ENCODE results near the gene SLC24A3. TPM values are rescaled to one million over a fixed set of nuclear protein-coding genes. Genes with fewer than 3 reads are reported as not detected.

Gene SLC24A3
- total and polyA plus RNA-seq, 2 donors from 2014 or later: 0.86 to 5.2 TPM

DNA sequence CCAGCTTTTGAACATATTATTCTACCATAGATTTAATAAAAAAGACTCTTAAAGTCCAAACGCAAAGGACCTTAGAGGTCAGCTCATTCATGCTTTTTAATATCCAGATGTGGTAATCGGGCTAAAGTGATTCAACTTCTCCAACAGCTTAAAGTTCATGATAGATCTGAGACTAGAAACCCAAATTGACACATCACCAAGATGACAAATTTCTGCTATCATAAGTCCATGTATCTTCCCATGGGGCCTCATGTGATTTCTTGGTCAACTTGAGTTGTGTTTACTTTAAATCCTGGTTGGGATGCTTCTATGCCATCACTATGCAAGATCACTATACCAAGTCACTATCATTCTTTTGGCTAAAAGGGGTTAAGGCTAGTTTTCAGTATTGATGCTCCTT, 56.0 kb downstream of the SLC24A3 start:
- Histone ChIP-seq H3K4me3 (ENCODE audit: low read length in 3 of 3) (no peak overlapping the region), H3K27ac (ENCODE audit: low read depth in 2 of 2, low read length in 2 of 2) (no peak overlapping the region), H3K9me3 (ENCODE audit: control insufficient read depth in 2 of 3, insufficient read depth in 1 of 3, low read length in 3 of 3) (no peaks in the 10 kb centered on the region), H3K4me1 (ENCODE audit: control insufficient read depth in 2 of 3, insufficient read depth in 2 of 3, low read depth in 1 of 3, low read length in 3 of 3) (no peaks in the 10 kb centered on the region), H3K27me3 (ENCODE audit: control insufficient read depth, insufficient read depth, low read length) (no peaks in the 10 kb centered on the region), H3K9ac (ENCODE audit: low read length in 3 of 3) (no peak overlapping the region), H3K36me3 (ENCODE audit: control insufficient read depth in 2 of 3, insufficient read depth in 3 of 3, low read length in 3 of 3) (no peaks in the 10 kb centered on the region)
- TF ChIP-seq, protein P1, sequence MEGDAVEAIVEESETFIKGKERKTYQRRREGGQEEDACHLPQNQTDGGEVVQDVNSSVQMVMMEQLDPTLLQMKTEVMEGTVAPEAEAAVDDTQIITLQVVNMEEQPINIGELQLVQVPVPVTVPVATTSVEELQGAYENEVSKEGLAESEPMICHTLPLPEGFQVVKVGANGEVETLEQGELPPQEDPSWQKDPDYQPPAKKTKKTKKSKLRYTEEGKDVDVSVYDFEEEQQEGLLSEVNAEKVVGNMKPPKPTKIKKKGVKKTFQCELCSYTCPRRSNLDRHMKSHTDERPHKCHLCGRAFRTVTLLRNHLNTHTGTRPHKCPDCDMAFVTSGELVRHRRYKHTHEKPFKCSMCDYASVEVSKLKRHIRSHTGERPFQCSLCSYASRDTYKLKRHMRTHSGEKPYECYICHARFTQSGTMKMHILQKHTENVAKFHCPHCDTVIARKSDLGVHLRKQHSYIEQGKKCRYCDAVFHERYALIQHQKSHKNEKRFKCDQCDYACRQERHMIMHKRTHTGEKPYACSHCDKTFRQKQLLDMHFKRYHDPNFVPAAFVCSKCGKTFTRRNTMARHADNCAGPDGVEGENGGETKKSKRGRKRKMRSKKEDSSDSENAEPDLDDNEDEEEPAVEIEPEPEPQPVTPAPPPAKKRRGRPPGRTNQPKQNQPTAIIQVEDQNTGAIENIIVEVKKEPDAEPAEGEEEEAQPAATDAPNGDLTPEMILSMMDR (IDR thresholded peaks at IDR 0.05; ENCODE audit: borderline replicate concordance, extremely low read depth, insufficient read depth): no peak
- intact Hi-C loops (cut with DNase I): no loop called here
- FAIRE-seq (no peak), DNase-seq (no peak)

DNA sequence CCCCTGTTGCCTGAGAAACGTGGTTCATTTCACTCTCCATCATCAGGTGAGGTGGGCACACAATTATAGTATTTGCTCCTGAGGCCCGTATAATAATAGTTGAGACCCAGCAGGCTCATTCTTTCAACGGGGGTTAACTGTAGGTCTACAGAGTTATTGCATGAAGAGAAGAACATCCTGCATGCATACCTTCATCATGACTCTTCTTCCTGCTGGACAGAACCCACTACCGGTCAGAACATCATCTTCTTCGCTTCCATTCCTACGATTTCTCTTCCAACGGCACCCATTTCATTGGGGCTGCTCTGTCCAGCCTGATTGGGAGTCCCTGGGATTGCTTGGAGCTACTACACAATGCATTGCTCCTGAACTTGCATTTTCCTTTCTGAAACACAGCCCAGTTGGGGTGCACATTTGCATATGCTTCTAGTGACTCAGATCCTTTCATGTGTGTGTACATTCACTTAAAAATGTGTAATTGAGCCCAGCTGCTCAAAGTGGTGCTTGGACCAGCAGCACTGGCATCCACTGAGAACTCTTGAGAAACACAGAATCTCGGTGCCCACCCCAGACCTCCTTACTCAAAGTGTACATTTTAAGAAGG, 57.4 kb downstream of the SLC24A3 start:
- H3K9me3 ChIP-seq (ENCODE audit: control insufficient read depth in 2 of 3, insufficient read depth in 1 of 3, low read length in 3 of 3): no peaks in the 10 kb centered on the region
- intact Hi-C loops (cut with DNase I): no loop called here
- no peak for FAIRE-seq
- TF ChIP-seq, protein P1 (IDR thresholded peaks at IDR 0.05; ENCODE audit: borderline replicate concordance, extremely low read depth, insufficient read depth): no peak
- DNase-seq: no peak
- peaks cover 0 to 2% (median 0%) of the 10 kb centered on the region in 3 donors for H3K4me1 ChIP-seq (ENCODE audit: control insufficient read depth in 2 of 3, insufficient read depth in 2 of 3, low read depth in 1 of 3, low read length in 3 of 3)
- no peak overlapping the region for H3K4me3 ChIP-seq (ENCODE audit: low read length in 3 of 3)
- H3K27me3 ChIP-seq (ENCODE audit: control insufficient read depth, insufficient read depth, low read length): no peaks in the 10 kb centered on the region
- no peaks in the 10 kb centered on the region for H3K36me3 ChIP-seq (ENCODE audit: control insufficient read depth in 2 of 3, insufficient read depth in 3 of 3, low read length in 3 of 3)
- no peak overlapping the region for H3K27ac ChIP-seq (ENCODE audit: low read depth in 2 of 2, low read length in 2 of 2)
- H3K9ac ChIP-seq (ENCODE audit: low read length in 3 of 3): no peak overlapping the region

DNA sequence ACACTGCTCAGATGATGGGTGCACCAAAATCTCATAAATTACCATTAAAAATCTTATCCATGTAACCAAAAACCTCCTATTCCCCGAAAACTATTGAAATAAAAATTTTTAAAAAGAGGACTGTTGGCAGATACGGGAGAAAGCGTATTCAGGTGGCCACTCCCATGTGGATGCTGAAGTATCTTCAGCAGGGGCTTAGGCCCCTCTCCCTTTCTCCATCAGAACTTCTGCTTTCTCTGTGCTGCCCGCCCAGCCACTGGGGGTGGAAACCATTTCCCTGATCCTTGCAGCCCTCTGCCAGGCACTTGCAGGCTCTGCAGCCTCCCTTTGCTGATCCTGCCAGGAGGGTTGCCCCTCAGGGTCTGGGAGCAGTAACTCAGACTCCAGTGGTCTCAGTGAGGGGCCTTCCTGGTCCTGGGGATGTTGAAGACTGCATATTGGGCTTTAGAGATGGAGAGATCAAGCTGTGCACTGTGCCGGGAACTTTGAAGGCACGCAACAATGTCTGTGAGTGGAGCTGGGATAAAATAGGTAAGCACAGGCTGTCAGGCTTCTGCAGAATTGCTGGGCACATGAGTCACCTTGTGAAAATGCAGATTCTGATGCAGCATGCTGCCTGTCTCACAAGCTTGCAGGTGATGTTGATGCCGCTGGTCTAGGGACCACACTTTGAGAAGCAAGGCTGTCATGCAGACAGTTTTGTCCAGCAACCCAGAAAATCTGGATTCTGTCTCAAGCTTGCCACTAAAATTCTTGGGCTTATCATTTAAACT, 59.6 kb downstream of the SLC24A3 start:
- DNase-seq (no peak), FAIRE-seq (no peak)
- H3K27ac ChIP-seq (ENCODE audit: low read depth in 2 of 2, low read length in 2 of 2): no peak overlapping the region
- H3K27me3 ChIP-seq (ENCODE audit: control insufficient read depth, insufficient read depth, low read length): no peaks in the 10 kb centered on the region
- no peaks in the 10 kb centered on the region for H3K9me3 ChIP-seq (ENCODE audit: control insufficient read depth in 2 of 3, insufficient read depth in 1 of 3, low read length in 3 of 3)
- intact Hi-C loops (cut with DNase I): no loop called here
- no peak overlapping the region for H3K4me3 ChIP-seq (ENCODE audit: low read length in 3 of 3)
- H3K4me1 ChIP-seq (ENCODE audit: control insufficient read depth in 2 of 3, insufficient read depth in 2 of 3, low read depth in 1 of 3, low read length in 3 of 3): peaks cover 0 to 5% (median 3%) of the 10 kb centered on the region in 3 donors
- TF ChIP-seq, protein P1 (IDR thresholded peaks at IDR 0.05; ENCODE audit: borderline replicate concordance, extremely low read depth, insufficient read depth): no peak
- no peak overlapping the region for H3K9ac ChIP-seq (ENCODE audit: low read length in 3 of 3)
- no peaks in the 10 kb centered on the region for H3K36me3 ChIP-seq (ENCODE audit: control insufficient read depth in 2 of 3, insufficient read depth in 3 of 3, low read length in 3 of 3)

Data from kidney (tissue), 14 donors.